NCI-H146 treated with DMSO at 0.1 percent for 48 hours (cell line): ENCODE measurements around the gene WNT7A.

ENCODE experiments used
- DNase-seq: peaks from one replicate; lab custom pipeline; 2025; ENCODE audit not compliant: unreplicated experiment; lab: John Stamatoyannopoulos, UW

The WNT7A gene

GRCh38 chr3:13831386-13831996 is 48.4 kb downstream of the WNT7A start:
- DNase-seq = no peak

DNA sequence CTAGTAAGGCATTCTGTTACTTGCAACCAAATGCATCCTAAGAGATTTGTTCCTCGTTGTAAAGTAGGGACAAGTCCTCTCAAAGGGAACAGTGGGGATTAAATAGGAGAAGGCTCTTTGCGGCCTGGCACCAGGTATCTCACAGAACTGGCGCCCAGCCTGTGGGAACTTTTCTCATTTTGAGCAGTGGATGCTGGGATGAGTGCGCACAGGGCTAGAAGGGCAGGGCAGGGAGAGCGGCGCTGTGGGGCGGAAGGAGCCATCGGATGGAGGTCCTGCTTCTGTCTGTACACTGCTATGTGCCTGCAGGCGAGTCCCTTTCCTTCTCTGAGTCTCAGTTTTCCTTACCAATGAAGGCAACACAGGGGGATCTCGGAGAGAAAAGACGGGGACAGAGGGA is 50.6 kb downstream of the WNT7A start:
- no peak for DNase-seq

DNA sequence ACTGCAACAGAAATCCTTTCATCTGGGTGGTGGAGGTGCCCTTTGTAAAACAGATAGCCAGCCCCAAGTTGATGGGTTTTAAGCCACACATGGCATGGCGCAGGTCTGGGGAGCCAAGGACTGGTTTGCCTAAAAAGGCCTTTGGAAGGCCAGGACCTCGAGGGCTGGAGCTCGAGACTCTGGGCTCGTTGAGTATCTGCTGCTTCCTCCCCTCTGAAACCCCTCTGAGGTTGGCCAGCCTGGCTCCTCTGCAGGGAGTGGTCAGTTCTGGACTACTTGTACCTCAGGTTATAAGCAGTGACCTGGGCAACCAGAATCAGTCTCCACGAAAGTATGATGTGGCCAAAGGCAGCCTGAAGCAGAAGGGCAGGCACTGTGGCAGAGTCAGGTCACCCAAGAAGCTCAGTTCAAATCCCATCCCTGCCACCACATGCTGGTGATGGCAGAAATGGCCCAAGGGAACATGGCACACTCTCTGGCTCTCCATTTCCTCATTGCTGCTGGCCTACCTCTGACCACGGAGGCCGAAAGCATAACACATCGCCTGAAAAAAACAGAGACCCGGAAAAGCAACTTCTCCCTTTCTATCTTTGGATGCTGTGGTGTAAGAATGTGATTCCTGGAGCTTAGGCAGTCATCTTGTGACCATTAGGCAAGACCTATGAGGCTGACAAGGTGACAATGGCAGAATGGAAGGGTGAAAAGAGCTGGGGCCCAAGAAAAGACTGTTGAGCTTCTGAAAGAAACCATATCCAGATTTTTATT is 51.2 kb downstream of the WNT7A start:
- DNase-seq = no peak

DNA sequence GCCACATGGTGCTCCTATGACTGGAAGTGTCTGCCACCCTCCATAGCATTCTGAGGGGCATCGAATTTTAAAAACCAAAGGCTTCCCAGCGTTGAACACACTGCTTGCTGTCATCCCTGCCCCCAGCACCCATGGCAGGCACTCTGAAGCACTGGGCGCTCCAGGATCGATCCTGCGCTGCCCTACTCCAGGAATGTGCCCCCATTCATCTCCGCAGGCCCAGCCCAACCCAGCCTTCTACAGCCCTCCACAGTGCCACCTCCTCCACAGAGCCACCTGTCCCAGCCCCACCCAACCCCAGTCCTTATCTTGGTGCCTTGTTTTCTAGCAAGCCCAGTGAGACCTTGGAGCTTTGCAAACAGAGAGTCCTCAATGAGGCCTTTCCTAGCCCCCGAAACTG is 52.2 kb downstream of the WNT7A start:
- DNase-seq = no peak

GRCh38 chr3:13827256-13827655 is 52.6 kb downstream of the WNT7A start:
- DNase-seq = no peak

DNA sequence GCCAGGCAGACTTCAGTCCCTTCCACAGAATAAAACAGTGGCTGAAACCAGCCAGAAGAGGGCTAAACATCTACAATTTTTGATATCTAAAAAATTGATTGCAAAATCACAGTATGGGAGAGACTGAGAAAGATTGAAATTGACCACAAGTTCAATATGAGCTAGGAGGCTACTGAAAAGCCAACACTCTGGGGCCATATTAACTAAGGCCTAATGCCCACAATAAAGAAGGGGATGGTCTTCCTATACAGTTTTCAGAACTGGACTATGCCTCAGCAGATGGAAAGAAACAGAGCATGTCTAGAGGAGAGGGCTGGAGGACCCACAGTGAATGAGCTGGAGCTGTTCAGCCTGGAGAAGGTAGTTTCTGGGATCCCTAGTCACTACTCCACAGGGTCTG is 53.2 kb downstream of the WNT7A start:
- DNase-seq = no peak

DNA sequence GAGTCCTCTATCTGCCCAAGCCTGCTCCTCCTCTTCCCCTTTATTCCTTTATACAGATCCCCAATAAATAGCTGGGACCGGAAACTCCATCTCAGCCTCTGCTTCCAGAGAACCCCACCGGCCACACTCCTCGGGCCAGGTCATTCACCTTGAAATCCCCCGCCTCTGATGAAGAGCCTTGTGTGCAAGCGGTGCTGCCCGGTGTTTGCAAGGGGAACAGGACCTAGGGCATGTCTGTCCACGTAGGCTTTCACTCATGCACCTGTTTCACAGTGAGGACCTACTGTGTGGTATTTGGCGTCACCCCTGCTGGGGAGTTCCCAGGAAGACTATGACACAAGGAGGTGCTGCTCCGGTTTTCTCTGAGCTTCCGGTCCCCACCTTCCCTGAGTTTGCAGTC is 54.0 kb downstream of the WNT7A start:
- no peak for DNase-seq

DNA sequence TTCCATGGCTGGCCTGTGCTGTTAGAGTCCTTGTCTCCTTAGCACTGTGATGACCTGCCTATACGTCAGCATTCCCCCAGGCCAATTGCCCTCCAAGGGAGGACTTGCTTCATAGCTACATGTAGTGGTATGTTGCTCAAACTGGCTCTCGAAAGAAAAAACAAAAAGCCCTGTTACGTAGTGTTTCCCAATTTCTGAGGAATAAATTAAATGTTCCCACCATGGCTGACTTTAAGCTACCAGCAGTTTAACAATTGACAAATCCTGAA is 54.6 kb downstream of the WNT7A start:
- DNase-seq = no peak

DNA sequence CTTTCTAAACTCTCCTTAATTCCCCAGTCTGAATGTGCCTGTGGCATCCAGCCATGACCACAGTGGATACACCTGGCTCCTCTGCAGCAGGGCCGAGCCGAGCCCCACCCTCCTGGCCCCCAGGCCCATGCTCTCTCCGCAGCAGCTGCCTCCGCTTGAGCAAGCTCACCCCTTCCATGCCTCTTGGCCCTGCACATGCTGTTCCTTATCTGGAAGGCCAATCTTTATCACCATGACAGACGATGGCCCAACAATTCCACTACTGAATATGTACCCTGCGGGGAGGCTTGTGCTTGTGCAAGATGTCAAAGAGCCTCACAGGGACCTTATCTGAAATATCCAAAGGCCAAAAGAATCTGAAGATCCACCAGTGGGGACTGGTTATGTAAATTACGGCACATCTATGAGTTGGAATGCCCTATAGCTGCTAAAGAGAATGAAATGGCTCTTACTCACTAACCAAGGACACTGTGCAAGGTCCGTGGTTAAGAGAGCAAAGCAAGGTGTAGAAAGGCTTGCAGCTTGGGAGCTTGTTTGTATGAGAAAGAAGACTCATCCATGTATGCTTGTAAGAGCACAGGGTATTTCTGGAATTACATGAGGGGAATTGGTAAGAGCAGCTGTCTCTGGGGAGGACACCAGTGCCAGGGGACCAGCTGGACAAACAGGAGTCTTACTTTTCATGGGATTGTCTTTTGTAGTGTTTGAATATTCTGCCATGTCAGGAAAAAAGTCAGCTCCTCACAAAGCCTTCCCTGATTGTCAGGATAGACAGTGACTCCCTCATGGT is 55.2 kb downstream of the WNT7A start:
- no peak for DNase-seq

- no peak for DNase-seq
These were observed 56.2 kb downstream of the WNT7A start for GRCh38 chr3:13823692-13824091.

DNA sequence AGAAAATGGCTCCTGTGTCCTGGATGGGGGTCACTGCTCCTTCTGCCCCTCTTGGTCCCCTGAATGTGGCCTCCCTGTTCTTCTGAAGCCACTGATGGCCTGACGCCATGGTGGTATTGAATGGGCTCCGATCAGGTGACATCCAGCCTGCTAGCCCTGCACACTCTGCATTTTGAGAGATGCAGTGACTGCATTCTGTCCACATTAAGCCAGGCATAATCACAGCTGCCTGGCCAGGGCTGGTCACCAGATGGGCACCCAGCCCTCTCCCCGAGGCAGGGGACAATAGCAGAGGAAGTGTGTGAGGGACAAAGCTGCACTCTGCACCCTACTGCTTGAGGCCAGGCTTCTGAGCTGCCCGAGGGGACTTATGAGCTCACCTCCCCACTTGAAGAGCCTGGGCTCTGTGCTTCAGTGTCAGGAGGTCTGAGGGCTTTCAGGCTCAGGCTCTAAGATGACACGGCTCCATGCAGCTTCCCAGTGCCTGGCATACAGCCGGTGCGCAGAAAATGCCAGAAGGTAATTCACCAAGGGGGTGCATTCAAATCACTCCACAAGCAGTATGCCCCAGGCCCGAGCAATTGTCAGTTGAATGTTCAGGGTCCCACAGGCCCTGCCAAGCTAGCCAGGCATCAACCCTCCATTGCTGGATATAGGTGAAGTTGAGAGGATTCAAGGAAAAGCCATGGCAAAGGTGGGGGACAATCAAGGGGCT is 56.8 kb downstream of the WNT7A start:
- DNase-seq = no peak

DNA sequence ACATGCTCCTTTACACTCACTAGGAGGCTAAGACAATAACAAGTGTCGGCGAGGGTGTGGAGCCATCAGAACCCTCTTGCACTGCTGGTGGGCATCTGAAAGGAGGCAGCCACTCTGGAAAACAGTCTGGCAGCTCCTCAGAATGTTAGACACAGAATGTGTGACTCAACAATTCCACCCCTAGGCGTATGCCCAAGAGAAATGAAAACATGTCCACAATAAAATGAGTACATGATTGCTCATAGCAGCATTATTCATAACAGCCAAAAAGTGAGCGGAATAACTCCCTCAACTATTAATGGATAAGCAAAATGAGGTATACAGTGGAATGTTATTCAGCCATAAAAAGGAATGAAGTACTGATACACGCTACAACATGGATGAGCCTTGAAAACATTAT is 57.8 kb downstream of the WNT7A start:
- DNase-seq = no peak

DNA sequence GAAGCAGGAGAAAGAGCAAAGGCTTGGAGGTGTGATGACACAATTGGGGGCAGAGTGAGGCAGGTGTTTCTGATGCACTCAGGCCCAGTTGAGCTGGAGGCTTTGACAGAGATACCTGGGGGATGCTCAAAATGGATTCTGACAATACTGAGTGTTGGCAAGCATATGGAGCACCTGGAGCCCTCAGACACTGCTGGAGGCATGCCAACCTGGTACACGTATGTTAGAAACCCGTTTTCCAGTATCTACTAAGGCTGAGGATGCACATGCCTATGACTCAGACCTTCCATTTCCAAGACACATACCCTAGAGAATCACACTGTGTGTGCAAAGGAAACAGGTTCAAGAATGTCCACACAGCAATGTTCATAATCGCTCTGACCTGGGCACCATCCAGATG is 58.7 kb downstream of the WNT7A start:
- no peak for DNase-seq

DNA sequence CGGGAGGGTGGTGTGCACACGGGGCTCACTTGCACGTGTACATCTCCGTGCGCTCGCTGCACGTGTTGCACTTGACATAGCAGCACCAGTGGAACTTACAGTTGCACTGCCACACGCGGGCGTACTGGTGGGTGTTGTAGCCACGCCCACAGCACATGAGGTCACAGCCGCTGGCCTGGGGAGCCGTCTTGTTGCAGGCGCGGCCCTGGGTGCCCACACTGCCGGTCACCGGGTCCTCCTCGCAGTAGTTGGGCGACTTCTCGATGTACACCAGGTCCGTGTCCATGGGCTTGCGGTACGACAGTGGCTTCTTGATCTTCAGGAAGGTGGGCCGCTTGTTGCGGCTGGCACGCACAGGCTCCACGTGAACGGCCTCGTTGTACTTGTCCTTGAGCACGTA is 61.0 kb downstream of the WNT7A start:
- no peak for DNase-seq

- no peak for DNase-seq
These were observed 64.7 kb downstream of the WNT7A start for GRCh38 chr3:13815088-13815683.

DNA sequence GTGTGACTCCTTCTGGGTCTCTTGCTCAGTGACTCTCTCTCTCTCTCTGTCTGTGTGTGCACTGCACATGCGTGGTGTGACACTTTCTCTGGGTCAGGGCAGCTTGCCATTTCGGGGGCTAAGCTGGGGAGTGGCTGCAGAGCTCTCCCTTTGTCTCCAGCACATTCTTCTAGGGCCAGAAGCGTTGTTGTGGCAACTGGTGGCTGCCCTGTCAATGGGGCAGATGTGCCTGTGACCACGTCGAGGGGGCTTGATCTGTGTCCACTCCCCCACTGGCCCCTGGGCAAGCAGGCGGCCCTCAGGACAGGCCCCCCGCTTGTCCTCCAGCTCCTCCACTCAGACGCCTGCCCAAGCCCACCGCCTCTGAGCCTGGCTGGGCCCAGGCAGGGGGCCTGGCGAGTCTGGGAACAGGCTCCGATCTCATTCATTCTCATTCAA is 67.8 kb downstream of the WNT7A start:
- DNase-seq = no peak

DNA sequence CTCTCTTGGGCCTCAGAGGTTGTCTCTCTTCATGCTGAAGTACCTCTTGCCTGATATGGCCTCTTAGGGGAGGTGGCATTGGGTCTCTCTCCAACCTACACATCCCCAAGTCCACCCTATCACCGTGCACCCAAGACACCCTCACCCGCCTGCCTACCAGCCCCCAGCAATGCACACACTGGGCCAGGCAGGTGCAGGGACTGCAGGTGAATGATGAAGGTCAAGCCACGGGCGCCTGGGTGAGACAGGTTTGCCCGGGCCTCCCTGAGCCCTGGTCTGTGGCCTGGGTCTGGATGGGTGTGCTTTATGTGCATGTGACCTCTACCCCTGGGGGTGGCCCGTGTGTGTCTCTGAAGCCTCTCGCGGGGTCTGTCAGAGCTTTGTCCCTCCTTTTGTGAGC is 68.3 kb downstream of the WNT7A start:
- no peak for DNase-seq

- DNase-seq = no peak
These were observed 71.3 kb downstream of the WNT7A start for GRCh38 chr3:13808550-13808949.

GRCh38 chr3:13801361-13802204 is 78.3 kb downstream of the WNT7A start:
- DNase-seq = no peak

DNA sequence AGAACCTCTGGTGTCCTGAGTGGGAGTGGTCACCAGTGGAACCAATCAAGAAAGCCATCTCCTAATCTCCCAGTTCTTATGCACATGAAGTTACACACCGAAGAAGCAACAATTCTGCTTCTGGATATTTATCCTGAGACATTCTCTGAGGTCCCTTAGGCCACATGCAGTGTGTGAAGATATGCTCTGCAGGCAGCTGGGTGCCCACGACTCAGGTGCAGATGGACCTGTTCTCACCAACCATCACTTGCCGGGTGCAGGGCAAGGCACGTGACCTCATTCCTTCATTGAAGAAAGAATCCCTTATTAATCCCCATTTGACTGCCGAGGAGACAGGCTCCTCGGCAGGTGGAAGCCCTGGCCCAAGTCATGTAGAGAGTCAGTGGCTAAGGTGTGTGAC is 79.8 kb downstream of the WNT7A start:
- no peak for DNase-seq
